Measurements from ENCODE around the gene VWA3A. TPM values are rescaled to one million over a fixed set of nuclear protein-coding genes. Genes with fewer than 3 reads are reported as not detected.

Gene VWA3A
- total and polyA plus RNA-seq, 8 donors = 0.30 to 0.37 TPM; not detected in 6

- H3K27ac ChIP-seq = no peak overlapping the region
- H3K4me1 ChIP-seq = peaks cover 0 to 4% (median 0%) of the 10 kb centered on the region in 4 donors
- intact Hi-C loops (cut with DNase I; ENCODE audit: low total_unique reads) = no loop called here
- no peak overlapping the region for H3K4me3 ChIP-seq
- no peaks in the 10 kb centered on the region for H3K9me3 ChIP-seq
- TF ChIP-seq POLR2AphosphoS5 (IDR thresholded peaks at IDR 0.05) (no peak), CTCF (IDR thresholded peaks at IDR 0.05) (no peak), POLR2A (IDR thresholded peaks at IDR 0.05) (no peak), EP300 (IDR thresholded peaks at IDR 0.05) (no peak)
- H3K27me3 ChIP-seq = no peaks in the 10 kb centered on the region
- WGBS, 5 donors = 85 to 95% (median 93%) methylated on average over 4 of the region's 4 CpGs
- H3K36me3 ChIP-seq = peaks cover 0 to 5% (median 2%) of the 10 kb centered on the region in 4 donors
- DNase-seq = no peak
Measured at GRCh38 chr16:22053921-22054341, 38.4 kb upstream of the VWA3A start.

DNA sequence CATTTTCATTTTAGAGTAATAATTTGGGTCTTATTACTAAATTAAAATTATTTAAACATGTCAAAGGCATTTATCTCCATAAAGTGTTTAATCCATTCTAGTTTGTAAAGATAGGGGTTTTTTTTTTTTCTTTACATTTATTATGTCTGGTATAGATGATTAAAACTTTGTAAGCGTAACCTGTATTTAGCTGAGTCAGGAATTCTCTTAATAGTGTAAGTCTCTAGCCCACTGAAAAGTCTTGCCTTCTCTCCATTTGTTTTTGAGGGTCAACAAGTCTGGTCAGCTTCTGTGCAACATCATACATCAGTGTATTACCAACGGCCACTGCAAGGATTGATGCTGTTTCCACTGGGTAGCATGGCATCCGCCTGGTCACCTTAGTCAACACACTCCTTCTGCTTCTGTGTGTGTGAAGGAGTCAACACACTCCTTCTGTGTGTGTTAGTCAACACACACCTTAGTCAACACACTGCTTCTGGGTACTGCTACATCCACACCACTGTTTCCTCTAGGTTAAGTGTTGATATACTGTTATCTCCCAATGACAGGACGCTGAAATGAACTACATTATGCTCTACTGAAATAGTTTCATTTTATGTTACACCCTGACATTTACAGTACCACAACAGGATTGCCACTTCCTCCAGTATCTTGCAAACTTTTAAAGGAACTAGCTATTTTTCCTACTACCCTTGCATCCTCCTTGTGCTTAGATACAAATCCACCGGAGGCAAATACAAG lies 37.3 kb upstream of the VWA3A start:
- Histone ChIP-seq H3K4me1 (peaks cover 0 to 4% (median 0%) of the 10 kb centered on the region in 4 donors), H3K9me3 (no peaks in the 10 kb centered on the region), H3K27ac (no peak overlapping the region), H3K4me3 (no peak overlapping the region), H3K36me3 (peaks cover 0 to 5% (median 2%) of the 10 kb centered on the region in 4 donors), H3K27me3 (no peaks in the 10 kb centered on the region)
- 71 to 80% (median 76%) methylated on average over 5 of the region's 5 CpGs for WGBS, 5 donors
- TF ChIP-seq POLR2A (IDR thresholded peaks at IDR 0.05) = no peak
- DNase-seq = no peak
- intact Hi-C loops (cut with DNase I; ENCODE audit: low total_unique reads) = no loop called here

GRCh38 chr16:22055881-22056280 lies 36.5 kb upstream of the VWA3A start:
- WGBS, 5 donors = 82 to 84% (median 83%) methylated on average over 5 of the region's 5 CpGs
- intact Hi-C loops (cut with DNase I; ENCODE audit: low total_unique reads) = no loop called here
- no peak for DNase-seq
- no peak for TF ChIP-seq POLR2A (IDR thresholded peaks at IDR 0.05)
- TF ChIP-seq EP300 (IDR thresholded peaks at IDR 0.05) = no peak
- TF ChIP-seq POLR2AphosphoS5 (IDR thresholded peaks at IDR 0.05) = no peak
- TF ChIP-seq CTCF (IDR thresholded peaks at IDR 0.05) = no peak
- H3K36me3 ChIP-seq = peaks cover 0 to 5% (median 2%) of the 10 kb centered on the region in 4 donors
- H3K27me3 ChIP-seq = no peaks in the 10 kb centered on the region
- no peak overlapping the region for H3K27ac ChIP-seq
- H3K9me3 ChIP-seq = no peaks in the 10 kb centered on the region
- H3K4me3 ChIP-seq = no peak overlapping the region
- H3K4me1 ChIP-seq = peaks cover 0 to 4% (median 0%) of the 10 kb centered on the region in 4 donors

DNA sequence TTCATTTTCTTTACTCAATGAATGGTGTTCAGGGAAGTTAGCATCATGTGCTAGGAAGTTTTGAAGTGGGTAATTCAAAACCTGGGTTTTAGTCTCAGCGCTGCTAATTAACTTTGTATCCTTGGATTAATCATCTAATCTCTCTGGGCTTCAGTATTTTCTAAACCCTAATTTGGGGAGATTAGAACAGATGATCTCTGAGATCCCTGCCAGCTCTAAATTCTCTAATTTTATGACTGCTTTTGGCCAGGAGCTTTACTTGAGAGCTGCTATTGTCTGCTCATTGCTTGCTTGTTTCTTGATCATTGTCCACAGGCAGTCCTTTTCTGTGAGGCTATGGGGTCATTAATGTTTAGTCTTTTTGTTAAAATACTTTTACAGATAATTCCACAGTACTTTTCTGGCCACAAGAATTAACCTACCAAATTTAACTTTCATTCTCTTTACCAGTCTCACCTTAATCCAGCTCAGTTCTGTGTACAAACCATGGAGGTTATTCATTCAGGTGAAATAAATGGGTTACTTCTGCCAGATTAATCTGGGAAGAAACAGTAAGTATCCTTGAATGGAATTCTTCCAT lies 28.4 kb upstream of the VWA3A start:
- no peak for DNase-seq
- H3K9me3 ChIP-seq = peaks cover 0 to 4% (median 0%) of the 10 kb centered on the region in 4 donors
- TF ChIP-seq POLR2AphosphoS5 (IDR thresholded peaks at IDR 0.05) = no peak
- no peak for TF ChIP-seq CTCF (IDR thresholded peaks at IDR 0.05)
- 84 to 95% (median 91%) methylated on average over 1 of the region's 1 CpG for WGBS, 5 donors
- H3K27ac ChIP-seq = no peak overlapping the region
- H3K27me3 ChIP-seq = no peaks in the 10 kb centered on the region
- peaks cover 0 to 13% (median 0%) of the 10 kb centered on the region in 4 donors for H3K4me1 ChIP-seq
- H3K4me3 ChIP-seq = no peak overlapping the region
- intact Hi-C loops (cut with DNase I; ENCODE audit: low total_unique reads) = no loop called here
- H3K36me3 ChIP-seq = no peaks in the 10 kb centered on the region

DNA sequence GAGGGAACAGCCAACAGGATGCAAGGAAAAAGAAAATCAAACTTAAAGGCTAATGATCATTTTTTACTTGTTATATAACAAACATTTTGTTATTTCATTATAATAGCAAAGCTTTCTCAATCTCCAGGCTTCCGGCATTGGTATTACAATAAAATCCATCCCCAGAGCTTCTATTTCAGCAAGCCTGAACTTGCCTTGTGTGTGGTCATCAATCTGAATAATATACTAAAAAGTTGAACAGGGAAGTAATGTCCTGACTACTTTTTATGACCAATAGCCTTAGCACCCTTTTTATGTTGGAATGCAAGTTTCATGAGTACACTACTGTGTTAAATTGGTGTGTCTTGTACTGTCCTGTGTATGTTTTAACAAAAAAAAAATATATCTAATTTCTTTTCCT lies 27.1 kb upstream of the VWA3A start:
- Histone ChIP-seq H3K4me1 (peaks cover 3 to 18% (median 5%) of the 10 kb centered on the region in 4 donors), H3K36me3 (no peaks in the 10 kb centered on the region), H3K4me3 (no peak overlapping the region), H3K9me3 (peaks cover 0 to 4% (median 0%) of the 10 kb centered on the region in 4 donors), H3K27ac (no peak overlapping the region), H3K27me3 (no peaks in the 10 kb centered on the region)
- TF ChIP-seq CTCF (IDR thresholded peaks at IDR 0.05) = no peak
- no peak for TF ChIP-seq POLR2AphosphoS5 (IDR thresholded peaks at IDR 0.05)
- no peak for TF ChIP-seq POLR2A (IDR thresholded peaks at IDR 0.05)
- TF ChIP-seq EP300 (IDR thresholded peaks at IDR 0.05) = no peak
- 82 to 100% (median 95%) methylated on average over 1 of the region's 1 CpG for WGBS, 5 donors
- DNase-seq = no peak
- intact Hi-C loops (cut with DNase I; ENCODE audit: low total_unique reads) = no loop called here

All from stomach (tissue), 9 donors.